ENCODE data around the gene SCGB1D1. TPM values are rescaled to one million over a fixed set of nuclear protein-coding genes. Genes with fewer than 3 reads are reported as not detected.

SCGB1D1 gene
- total RNA-seq, 1 donor from 2014 or later, result not detected

GRCh38 chr11:62142043-62142375 is 48.0 kb upstream of the SCGB1D1 start:
- Mint-ChIP-seq H3K4me1 (no peaks in the 10 kb centered on the region), H3K36me3 (peaks cover 20% of the 10 kb centered on the region), H3K9me3 (no peaks in the 10 kb centered on the region), H3K4me3 (no peak overlapping the region), H3K27ac (no peak overlapping the region), H3K27me3 (ENCODE audit: insufficient read depth, low read depth) (peaks cover 2% of the 10 kb centered on the region)
- peaks cover 14% of the 10 kb centered on the region for H3K79me2 ChIP-seq (ENCODE audit: low read depth)
- no peak overlapping the region for H3K4me2 ChIP-seq
- H3K27ac ChIP-seq, result no peak overlapping the region
- H4K20me1 ChIP-seq (ENCODE audit: low read depth), result peaks cover 29% of the 10 kb centered on the region
- DNase-seq (ENCODE audit: low spot score), result no peak
- no peaks in the 10 kb centered on the region for H3K9me3 ChIP-seq (ENCODE audit: low read depth)
- H3K4me1 ChIP-seq, result no peaks in the 10 kb centered on the region
- no peak overlapping the region for H3K9ac ChIP-seq
- TF ChIP-seq EZH2phosphoT487 (IDR thresholded peaks at IDR 0.05) (no peak), EZH2 (IDR thresholded peaks at IDR 0.05) (no peak), CTCF (IDR thresholded peaks at IDR 0.05) (no peak)
- H2AFZ ChIP-seq (replicated peaks), result no peak overlapping the region
- no peaks in the 10 kb centered on the region for H3F3A ChIP-seq (ENCODE audit: low read depth)
- H3K36me3 ChIP-seq, result no peaks in the 10 kb centered on the region
- no peak overlapping the region for H3K4me3 ChIP-seq
- no peaks in the 10 kb centered on the region for H3K27me3 ChIP-seq

DNA sequence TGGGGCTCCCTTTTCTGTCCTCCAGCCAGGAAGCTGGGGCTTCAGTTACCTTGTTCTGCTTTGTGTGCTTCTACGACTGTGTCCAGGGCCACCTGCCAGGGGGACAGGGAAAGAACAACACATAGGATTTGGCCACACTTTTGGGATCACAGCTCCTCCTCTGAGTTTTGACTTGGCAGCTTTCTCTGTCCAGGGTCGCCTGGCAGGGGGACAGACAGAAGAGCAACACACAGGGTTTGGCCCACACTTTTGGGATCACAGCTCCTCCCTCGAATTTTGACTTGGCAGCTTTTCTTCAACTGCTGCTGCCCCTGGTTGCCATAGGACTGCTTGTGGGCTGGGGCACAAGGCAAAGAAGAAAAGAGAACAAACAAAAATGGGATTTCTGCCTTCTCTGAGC is 47.1 kb upstream of the SCGB1D1 start:
- Histone ChIP-seq H3K27me3 (no peaks in the 10 kb centered on the region), H3K4me1 (no peaks in the 10 kb centered on the region), H3K36me3 (no peaks in the 10 kb centered on the region), H3K9me3 (ENCODE audit: low read depth) (no peaks in the 10 kb centered on the region), H3K9ac (no peak overlapping the region), H3K4me2 (no peak overlapping the region), H3K4me3 (no peak overlapping the region), H3K79me2 (ENCODE audit: low read depth) (peaks cover 5% of the 10 kb centered on the region), H4K20me1 (ENCODE audit: low read depth) (peaks cover 20% of the 10 kb centered on the region), H3K27ac (no peak overlapping the region), H3F3A (ENCODE audit: low read depth) (no peaks in the 10 kb centered on the region), H2AFZ (replicated peaks) (no peak overlapping the region)
- H3K36me3 Mint-ChIP-seq, result peaks cover 28% of the 10 kb centered on the region
- H3K27me3 Mint-ChIP-seq (ENCODE audit: insufficient read depth, low read depth), result peaks cover 2% of the 10 kb centered on the region
- H3K4me3 Mint-ChIP-seq, result peak overlapping the region; percentile 3
- H3K27ac Mint-ChIP-seq, result peak overlapping the region; percentile 46
- H3K9me3 Mint-ChIP-seq, result no peaks in the 10 kb centered on the region
- TF ChIP-seq EZH2phosphoT487 (IDR thresholded peaks at IDR 0.05) (no peak), CTCF (IDR thresholded peaks at IDR 0.05) (no peak)
- H3K4me1 Mint-ChIP-seq, result no peaks in the 10 kb centered on the region
- no peak for DNase-seq (ENCODE audit: low spot score)

DNA sequence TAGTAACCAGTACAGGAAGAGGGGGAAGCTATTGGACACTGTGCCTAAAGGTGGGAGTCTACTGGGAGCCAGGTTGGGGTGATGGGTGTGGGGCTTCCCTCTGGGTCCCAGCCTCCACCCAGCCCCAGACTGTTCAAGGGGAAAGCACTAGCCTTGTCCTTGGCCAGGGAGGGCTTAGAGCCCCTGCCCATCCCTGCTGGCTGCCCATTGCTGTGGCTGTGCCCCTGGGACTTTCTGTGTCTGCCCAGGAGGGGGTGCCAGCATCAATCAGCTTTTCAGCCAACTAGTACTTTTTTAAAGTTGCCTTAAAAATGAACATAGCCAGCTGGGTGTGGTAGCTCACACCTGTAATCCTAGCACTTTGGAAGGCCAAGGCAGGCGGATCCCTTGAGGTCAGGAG is 46.3 kb upstream of the SCGB1D1 start:
- TF ChIP-seq CTCF (IDR thresholded peaks at IDR 0.05) (no peak), EZH2phosphoT487 (IDR thresholded peaks at IDR 0.05) (no peak), EZH2 (IDR thresholded peaks at IDR 0.05) (no peak)
- H3K4me3 ChIP-seq, result no peak overlapping the region
- Mint-ChIP-seq H3K27me3 (ENCODE audit: insufficient read depth, low read depth) (peaks cover 2% of the 10 kb centered on the region), H3K27ac (no peak overlapping the region), H3K36me3 (peaks cover 30% of the 10 kb centered on the region), H3K4me3 (no peak overlapping the region), H3K9me3 (no peaks in the 10 kb centered on the region), H3K4me1 (no peaks in the 10 kb centered on the region)
- H3F3A ChIP-seq (ENCODE audit: low read depth), result no peaks in the 10 kb centered on the region
- no peak for DNase-seq (ENCODE audit: low spot score)
- no peaks in the 10 kb centered on the region for H3K9me3 ChIP-seq (ENCODE audit: low read depth)
- H3K36me3 ChIP-seq, result no peaks in the 10 kb centered on the region
- no peak overlapping the region for H3K27ac ChIP-seq
- H3K4me1 ChIP-seq, result no peaks in the 10 kb centered on the region
- H3K27me3 ChIP-seq, result no peaks in the 10 kb centered on the region
- H3K4me2 ChIP-seq, result no peak overlapping the region
- no peaks in the 10 kb centered on the region for H3K79me2 ChIP-seq (ENCODE audit: low read depth)
- H3K9ac ChIP-seq, result no peak overlapping the region
- peaks cover 13% of the 10 kb centered on the region for H4K20me1 ChIP-seq (ENCODE audit: low read depth)
- no peak overlapping the region for H2AFZ ChIP-seq (replicated peaks)
